ENCODE data around the gene GNAO1.
A peak's percentile ranks its signal among the peaks of the same experiment; 100 is the strongest.

Gene GNAO1

DNA sequence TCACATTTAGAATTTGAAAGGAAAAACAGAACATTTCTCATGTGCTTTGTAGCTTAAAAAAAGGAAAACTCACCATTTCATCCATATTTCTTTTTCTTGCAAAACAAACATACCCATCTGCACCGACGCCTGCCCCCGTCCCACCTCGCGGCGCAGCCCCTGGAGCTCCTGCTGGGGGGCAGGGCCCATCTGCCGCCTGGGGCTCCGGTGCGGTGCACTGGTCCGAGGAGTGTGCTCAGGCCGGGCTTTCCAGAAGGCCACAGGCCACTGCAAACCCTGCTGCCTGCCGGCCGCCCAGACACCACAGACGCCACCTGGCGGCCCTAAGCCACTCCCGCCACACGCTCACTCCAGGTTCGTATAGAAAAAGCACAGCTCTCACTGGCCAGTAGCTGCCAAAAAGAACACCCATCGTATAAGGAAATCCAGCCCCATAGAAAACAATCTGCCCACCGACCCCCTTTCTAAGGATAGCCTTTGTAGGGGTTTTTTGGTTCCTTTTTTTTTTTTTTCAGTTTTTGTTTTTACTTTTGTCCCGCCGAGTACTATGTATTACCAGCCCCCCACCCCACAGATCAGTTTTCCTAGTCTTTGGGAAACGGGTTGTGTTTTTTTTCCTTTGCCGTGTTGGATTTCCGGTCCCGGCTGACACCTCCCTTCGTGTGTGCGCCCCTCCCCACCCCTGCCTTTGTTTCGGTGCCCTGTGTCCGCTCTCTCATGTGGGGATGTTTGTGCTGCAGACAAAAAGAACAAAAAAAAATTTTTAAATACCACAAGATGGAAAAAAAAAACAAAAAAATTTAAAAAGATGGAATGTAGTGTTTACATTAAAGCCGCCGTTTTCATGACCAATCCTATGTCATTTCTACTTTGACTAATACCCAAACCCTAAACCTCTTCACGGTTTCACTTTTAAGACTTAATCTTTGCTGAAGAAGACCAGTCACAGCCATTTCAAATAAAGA, 165.3 kb downstream of the GNAO1 start:
- FAIRE-seq (peak; percentile 75), DNase-seq (ENCODE audit: insufficient read length, low spot score) (peak; percentile 86)

DNA sequence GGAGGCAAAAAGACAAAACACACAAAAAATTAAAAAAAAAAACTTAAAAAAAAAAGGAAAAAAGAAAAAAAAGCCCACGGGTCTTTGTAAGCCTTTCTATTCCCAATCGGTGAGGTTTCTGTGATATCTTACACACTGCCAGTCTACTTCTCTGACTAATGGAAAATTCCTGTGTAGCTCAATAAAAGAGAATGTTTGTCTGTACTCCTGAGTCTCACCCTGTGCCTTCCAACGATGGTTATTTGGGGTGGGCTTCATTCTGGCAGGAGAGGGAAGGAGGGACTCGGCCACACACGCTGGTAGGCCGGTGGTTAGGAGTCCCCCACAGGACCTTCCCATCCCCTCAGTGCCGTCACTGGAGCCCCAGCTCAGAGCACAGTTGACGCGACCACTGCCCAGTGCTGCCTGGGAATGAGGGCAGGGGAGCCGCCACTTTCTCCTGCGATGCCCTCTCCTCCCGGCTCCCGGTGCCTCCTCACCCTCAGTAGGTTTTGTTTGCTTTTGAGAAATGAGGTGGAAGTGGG, 166.0 kb downstream of the GNAO1 start:
- DNase-seq (ENCODE audit: insufficient read length, low spot score) (no peak), FAIRE-seq (no peak)

DNA sequence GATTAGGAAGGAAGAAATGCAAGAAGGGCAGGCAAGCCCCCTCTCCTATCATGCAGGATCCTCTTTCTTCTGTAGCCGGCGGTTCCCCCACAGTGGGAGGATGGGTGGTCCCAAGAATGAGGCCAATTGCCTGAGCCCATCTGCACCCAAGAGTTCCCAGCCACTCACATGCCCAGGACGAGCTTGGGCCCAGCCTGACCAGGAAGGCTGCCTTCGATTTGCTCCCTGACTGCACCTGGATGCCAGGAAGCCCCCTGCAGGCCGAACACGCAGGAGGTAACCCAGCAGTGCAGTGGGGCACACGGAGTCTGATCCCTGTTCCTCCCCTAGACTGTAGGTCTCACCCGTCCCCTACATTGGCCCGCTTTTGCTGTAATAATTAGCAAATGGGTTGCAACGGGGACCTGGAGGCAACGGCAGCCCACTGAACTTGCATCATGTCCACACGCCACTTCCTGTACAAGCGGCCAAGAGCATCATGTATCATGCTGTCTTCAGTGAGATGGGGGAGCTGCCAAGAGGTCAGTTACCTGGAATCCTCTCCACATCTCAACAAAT, 166.6 kb downstream of the GNAO1 start:
- DNase-seq (ENCODE audit: insufficient read length, low spot score), result no peak

DNA sequence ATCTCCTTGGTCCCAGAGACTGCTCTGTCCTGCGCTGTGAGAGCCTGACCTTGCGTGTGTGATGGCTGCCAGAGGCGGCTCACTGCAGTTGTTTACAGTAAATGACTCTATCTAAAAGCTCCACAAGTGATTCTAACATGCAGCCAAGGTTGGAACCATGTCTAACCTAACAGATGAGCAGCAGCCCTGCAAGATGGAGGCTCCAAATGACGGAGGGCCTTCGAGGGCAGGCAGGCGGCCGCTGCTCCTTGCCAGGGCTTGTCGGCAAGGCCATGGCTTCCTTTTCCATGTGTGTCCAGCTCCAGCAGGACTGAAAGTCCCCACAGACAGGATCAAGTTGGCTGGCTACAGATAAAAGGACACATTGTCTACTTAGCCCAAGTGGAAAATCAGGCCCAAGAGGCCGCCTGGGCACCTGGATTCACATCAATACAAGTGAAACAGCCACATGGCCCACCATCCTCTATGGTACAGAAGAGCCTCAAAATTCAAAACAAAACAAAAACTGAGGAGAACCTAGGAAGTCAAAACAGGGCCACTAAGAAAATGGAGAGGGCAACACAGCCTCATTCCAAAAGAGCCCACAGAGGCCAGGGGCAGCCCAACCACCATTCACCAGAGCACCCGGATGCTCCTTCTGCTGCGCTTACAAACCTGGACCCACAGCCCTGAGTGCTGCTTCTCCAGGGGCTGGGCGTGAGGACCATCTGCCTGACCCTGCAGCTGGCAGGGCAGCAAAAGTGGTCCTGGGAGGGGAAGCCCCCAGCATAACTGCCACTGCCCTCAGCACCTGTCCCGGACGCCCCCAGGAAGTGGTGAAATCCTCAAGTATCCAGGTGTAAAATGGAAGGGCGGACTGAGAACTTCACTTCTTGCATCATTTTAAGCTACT, 169.1 kb downstream of the GNAO1 start:
- FAIRE-seq (no peak), DNase-seq (ENCODE audit: insufficient read length, low spot score) (no peak)

More for the DNA sequence above, 166.6 kb downstream of the GNAO1 start:
- no peak for FAIRE-seq

DNA sequence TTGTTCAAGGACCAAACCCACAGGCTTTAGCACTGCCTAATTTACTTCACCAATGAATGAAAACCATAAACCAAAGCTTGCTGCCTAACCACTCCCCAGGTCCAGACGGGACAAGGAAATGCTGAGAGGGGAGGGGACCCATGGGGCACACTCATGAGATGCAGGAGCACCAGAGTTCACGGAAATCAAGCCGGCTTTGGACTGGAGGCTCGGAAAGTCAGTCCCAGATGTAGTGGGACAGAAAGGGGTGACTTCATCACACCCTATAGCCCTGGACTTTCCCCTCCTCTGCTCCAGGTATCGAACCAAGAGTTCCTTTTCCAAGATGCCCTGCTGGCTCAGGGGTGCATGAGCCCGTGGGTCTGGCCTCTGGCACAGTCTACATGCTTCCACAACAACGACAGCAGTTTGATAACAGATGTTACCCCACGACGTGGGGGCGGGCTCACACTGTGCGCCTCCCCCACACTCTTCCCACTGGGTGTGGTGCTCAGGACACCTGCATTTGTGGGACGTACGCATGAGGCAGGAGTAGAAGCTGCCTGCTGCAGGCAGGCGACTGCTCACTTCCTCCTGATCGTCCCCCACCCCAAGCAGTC, 170.9 kb downstream of the GNAO1 start:
- no peak for DNase-seq (ENCODE audit: insufficient read length, low spot score)
- FAIRE-seq, result no peak

DNA sequence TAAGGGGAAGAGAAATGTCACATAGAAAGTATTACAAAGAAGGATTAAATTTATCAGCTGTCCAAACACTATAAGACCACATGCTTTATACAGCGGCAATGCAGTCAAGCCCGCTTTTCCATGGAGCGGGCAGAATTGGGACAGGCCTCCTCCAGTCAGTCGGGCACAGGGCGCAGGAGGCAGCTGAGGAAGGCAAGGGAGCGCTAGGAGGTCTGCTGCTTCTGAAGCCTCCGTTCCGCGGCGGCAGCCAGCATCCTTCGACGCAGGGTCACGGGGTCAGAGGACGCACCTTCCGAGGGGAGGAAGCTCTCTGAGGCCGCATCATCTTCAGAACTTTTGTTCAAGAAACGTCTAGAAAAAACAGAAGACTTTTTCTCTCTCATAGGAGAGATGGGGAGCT, 171.4 kb downstream of the GNAO1 start:
- no peak for FAIRE-seq
- DNase-seq (ENCODE audit: insufficient read length, low spot score), result no peak

DNA sequence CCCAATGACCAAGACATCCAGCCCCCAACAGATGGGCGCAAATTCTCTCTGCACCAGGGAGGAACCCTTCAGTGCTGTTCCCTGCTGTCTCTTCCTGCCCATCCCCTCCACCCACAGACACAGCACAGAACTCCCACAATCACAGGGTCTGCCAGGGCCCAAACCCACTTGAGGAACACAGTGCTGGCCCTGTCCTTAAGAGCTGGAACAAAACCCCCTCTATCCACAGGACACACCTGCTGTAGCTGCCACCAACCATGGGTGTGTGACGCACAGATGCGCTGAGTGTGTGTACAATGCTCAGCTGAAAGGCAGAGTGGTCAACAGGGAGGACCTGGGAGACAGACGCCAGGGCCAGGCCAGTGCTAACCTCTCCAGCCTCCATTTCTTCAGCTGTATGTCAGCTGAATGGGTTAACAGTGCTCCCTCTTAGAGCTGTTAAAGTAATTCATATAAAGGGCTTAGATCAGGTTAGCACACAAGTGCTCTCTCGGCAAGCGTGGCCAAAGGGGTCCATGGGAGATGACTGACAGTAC, 172.0 kb downstream of the GNAO1 start:
- DNase-seq (ENCODE audit: insufficient read length, low spot score), result no peak
- FAIRE-seq, result no peak

DNA sequence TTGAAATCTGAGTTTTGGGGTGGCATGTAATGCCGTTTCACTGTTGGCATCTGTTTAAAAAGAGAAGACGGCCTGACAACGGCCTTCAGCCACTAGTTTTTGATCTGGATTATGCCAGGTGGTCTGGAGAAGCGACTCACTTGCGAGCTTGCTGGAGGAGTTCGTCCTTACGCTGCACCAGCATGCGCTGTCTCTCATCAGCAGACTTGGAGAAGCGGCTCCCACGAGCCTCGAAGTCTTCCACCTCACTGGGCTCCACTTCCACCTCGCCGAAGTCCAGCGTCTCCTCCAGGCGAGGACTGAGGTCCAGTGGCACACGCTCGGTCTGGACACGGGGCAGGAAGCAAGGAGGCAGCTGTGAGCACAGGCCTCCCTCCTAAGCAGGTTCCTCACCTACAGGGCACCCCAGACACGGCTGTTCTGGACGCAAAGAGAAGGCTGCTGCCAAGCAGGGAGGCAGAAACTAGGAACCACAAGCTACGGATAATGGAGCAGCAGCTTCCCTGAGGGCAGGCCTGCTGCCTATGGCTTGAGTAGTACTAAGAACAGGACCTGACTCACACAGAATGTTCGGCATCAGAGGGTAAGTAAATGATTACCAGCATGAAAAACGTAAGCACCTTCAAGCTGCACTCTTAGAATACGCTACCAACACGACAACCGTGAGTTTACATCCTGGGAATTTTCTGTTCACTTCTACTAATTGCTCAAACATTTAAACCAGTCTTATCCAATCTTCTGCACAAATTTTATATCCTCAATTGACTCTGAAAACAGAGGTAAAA, 172.7 kb downstream of the GNAO1 start:
- no peak for DNase-seq (ENCODE audit: insufficient read length, low spot score)
- peak; percentile 4 for FAIRE-seq

DNA sequence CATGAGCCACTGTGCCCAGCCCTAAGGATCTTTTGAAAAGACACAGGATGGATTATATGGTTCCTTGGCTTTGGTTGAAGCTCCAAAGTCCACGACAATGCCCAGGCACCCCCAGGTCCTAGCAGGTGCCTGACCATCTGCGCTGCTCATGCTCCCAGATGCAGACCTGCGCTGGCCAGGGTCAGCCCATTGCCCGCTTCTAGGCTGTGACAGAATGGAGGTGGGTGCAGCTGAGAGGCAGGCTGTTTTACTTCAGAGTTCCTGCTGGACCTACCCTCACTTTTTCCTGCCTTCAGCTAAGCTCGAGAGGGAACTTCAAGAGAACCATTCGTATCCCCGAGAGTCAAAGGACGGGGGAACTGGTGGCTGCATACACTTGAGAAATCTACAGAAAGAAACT, 173.6 kb downstream of the GNAO1 start:
- DNase-seq (ENCODE audit: insufficient read length, low spot score) (no peak), FAIRE-seq (no peak)

DNA sequence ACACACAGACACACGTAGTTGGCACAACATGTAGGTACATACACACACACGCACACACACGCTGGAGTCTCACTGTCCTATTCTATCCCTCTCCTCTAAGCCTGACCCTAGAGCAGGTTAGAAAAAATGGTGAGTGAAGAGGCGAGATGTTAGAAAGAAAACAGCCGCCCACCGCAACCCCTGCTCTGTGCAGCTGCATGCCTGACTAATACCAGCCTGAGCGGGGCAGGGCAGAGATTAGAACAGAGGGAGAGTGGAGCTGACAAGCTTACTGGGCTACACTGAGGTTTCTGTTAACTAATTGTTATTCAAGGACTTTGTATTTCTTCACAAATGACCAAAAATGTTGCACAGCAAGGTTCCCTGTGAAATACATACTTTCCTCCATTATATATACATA, 174.3 kb downstream of the GNAO1 start:
- DNase-seq (ENCODE audit: insufficient read length, low spot score), result no peak
- peak; percentile 4 for FAIRE-seq

DNA sequence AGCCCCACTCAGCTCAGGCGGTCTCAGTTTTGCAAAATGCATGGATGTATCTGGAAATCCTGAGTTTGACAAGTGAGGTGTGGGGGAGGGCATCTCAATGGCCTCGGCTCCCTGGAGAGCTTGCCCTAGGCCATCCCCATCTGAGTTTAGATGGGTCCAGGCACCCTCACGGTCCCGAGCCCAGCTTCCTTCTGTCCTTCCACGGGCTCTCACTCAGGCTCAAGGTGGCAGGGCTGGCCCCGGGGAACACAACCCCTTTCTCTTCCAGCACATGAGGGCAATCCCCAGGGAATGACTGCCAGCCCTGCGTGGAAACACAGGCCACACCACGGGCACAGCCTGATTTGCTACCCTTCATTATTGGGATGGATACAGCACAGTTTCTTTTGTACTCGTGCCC, 175.7 kb downstream of the GNAO1 start:
- no peak for DNase-seq (ENCODE audit: insufficient read length, low spot score)
- FAIRE-seq, result no peak

DNA sequence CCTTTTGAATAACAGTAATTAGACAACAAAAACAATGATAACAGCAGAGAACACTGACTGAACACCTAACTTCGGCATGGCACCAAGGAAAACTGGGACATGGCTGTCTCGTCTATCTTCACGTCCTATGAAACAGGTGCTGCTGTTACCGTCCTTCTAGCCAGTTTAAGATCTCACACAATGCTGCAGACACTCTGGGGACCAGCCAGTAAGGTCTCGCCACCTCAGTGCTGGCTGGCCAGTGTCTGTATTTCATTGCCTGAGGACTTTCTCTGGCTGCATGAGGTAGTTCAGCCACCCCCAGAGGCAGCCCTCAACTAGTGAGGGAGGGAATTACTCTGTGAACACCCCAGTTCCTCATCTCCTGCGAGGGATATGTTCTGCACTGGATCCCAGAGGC, 176.5 kb downstream of the GNAO1 start:
- no peak for DNase-seq (ENCODE audit: insufficient read length, low spot score)
- no peak for FAIRE-seq

DNA sequence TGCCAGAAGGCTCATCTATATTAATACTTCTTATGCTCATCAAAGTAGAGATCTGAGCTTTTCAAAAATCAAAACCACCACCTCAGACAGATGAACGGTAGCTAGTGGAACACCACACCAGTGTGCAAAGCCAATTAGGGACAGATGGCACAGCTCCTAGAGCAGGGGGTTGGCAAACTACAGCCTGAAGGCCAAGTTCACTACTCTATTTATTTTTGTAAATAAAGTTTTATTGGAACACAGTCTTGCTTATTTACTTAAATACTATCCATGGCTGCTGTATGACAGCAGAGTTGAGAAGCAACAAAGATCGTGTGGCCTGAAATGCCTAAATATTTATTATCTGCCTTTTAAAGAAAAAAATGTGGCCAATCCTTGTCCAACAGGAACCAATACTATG, 177.3 kb downstream of the GNAO1 start:
- FAIRE-seq, result no peak

DNA sequence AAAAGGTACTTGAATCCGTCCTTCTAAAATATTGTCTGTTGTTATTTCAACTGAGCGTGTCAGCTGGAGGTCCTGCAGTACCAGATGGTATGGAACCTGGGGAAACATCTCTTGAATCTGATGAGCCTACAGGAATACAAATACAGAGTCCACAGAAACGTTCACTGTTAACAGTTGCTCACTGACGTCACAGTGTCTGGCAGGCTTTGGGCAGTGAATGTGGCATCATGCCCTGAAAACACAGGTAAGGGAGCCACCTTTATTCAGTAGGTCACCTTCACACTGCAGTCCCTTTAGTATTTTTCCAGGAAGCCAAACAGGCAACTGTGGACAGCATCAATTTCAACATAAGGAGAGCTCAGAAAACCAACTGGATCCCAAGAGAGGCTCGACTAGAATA, 177.9 kb downstream of the GNAO1 start:
- DNase-seq (ENCODE audit: insufficient read length, low spot score), result no peak
- FAIRE-seq, result no peak

More for the DNA sequence above, 177.3 kb downstream of the GNAO1 start:
- DNase-seq (ENCODE audit: insufficient read length, low spot score), result no peak

DNA sequence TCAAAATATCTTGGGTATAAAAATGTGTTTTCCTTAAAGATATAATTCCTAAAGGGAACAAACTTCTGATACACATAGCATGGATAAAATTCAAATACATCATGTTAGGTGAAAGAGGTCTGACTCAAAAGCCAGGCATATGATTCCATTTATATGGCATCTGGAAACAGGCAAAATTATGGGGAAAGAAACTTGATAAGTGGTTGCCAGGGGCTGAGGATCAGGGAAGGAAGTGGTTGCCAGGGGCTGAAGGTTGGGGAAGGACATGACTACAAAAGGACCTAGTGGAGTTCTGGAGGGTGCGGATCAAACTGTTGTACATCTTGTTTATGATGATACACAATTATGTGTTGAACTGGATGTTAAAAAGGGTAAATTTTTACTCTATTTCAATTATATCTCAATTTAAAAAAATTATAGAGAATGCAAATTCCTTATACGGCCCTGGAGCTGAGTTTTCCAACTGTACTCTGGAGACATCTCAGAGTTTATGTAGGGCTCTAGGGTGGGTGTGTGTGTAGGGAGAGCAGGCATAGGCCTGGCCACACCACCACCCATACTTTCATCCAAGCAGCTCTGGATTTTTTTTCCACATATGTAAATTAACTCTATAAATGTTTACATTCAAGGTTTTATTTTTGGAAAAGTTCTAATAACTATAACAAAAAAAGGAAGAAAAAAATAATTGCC, 179.0 kb downstream of the GNAO1 start:
- FAIRE-seq (no peak), DNase-seq (ENCODE audit: insufficient read length, low spot score) (no peak)

DNA sequence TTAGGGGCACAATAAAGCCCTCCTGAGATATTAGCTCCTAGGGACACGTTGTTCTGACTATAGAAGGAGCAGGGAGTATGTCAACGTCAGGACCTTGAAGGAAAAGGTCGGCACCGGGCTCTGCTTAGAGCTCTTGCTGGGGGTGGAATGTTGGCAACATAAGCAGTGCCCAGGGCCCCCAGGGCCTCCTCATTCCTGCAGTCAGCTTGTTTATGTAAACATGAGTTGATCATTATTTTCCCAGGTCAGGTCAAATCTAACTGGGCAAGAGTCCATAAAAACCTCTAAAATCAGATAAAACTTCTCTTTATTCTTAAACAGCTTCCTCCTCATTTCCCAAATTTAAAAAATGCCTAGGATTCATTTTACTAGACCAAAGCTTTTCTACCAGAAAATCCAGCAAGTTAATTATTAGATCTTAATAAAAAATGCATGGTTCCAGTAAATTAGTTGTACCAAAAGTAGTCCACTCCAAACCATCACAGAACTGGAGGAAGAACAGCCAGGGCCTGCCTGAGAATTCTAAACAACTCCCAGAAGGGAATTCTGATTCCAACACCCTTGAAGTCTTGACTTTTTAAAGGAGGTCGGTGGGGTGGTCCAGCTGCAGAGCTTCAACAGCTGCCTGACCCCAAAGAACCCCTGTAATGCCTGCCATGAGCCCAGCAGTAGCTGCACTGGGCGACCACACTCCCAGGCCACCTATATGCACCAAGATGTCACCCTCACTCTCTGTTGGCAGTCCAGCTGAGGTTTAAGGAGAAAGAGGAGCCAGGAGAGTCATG, 179.8 kb downstream of the GNAO1 start:
- peak; percentile 53 for DNase-seq (ENCODE audit: insufficient read length, low spot score)

DNA sequence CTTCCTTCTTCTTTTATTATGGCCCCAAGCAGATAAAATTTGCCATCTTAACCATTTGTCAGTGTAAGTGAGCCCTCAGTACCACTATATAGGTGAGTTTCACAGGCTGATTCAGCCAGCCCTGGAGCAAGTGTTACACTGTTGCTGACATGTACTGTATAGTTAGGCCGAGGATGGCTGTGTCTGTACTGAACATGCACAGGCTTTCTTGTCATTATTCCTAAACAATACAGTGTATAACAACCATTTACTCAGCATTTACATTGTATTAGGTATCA, 180.3 kb downstream of the GNAO1 start:
- FAIRE-seq (no peak), DNase-seq (ENCODE audit: insufficient read length, low spot score) (no peak)

More for the DNA sequence above, 179.8 kb downstream of the GNAO1 start:
- FAIRE-seq, result no peak

DNA sequence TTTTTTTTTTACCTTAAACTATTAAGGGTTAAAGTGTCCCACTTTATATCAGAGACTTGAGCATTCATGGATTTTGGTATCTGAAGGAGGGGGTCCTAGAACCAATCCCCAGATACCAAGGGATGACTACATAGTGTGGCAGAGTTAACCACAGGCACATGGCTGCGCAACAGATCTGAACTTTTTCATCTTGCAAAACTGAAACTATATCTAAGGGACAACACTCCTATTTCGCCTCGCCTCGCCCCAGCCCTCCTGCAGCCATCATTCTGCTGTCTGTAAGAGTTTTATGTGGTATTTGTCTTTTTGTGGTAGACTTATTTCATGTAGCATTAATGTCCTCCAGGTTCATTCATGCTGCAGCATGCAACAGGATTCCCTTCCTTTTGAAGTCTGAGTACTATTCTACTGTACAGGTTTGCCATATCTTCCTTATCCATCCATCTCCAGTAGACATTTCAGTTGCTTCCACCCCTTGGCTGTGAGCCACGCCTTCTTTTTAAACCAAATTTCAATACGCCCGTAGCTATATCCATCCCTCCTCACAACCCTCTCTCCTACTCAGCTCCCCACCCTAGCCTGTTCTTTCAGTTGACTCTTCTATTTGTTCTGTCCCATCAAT, 180.8 kb downstream of the GNAO1 start:
- no peak for DNase-seq (ENCODE audit: insufficient read length, low spot score)
- FAIRE-seq, result no peak
